A549 (cell line): ENCODE results near the gene SPATA13. TPM values are rescaled to one million over a fixed set of nuclear protein-coding genes. Genes with fewer than 3 reads are reported as not detected.

Experiments used
- ATAC-seq, 2 experiments: fragments of 200-7000 bp in 1 of 2; fragments of >200 bp in 1 of 2; cut with Nextera tagmentation in 1 of 2; cut with Tn5 transposase in 1 of 2; 3 replicates each; pipeline versions ENCODE4 v1.8.0 to v1.9.1; 2018 to 2020; ENCODE audit warnings: mild to moderate bottlenecking in 1 of 2, moderate library complexity in 1 of 2
- CTCF ChIA-PET: fragments of 300-600 bp; sonication (Branson Sonifier 250); formaldehyde crosslinking; extraction: SDS; loops from one replicate; lab custom pipeline; 2021; ENCODE audit warnings: antibody characterized with exemption, inconsistent platforms; lab: Yijun Ruan, JAX
- POLR2A ChIA-PET: fragments of 350-600 bp; formaldehyde crosslinking; extraction: SDS; loops from one replicate; lab custom pipeline; 2021; ENCODE audit warnings: antibody characterized with exemption, inconsistent platforms; lab: Yijun Ruan, JAX
- DNase-seq, 2 experiments: peaks; one replicate each; pipeline versions ENCODE4 v3.0.0 to v3.0.0-alpha.2; 2011 to 2016; ENCODE audit warnings: low read depth in 1 of 2, low spot score in 1 of 2
- FAIRE-seq: peaks from 2 replicates; lab custom pipeline; 2011; peaks lifted over from hg19 to GRCh38; lab: Jason Lieb, UNC
- H3K27ac ChIP-seq, 2 experiments: fragments of >200 bp; sonication (Bioruptor Twin); formaldehyde crosslinking; 3 replicates each; pipeline ENCODE4 v1.5.1; 2016 to 2017
- H3K4me1 ChIP-seq: fragments of >200 bp; sonication (Bioruptor Twin); formaldehyde crosslinking; 3 replicates; pipeline ENCODE4 v1.6.1; 2016
- H3K4me2 ChIP-seq: fragments of >200 bp; sonication (Bioruptor Twin); formaldehyde crosslinking; 3 replicates; pipeline ENCODE4 v1.6.1; 2016
- H3K4me3 ChIP-seq: fragments of >200 bp; sonication (Bioruptor Twin); formaldehyde crosslinking; 3 replicates; pipeline ENCODE4 v1.5.1; 2016
- H3K9me3 ChIP-seq: fragments of >200 bp; sonication (Bioruptor Twin); formaldehyde crosslinking; 3 replicates; pipeline ENCODE4 v1.6.1; 2016
- BCL3 ChIP-seq: fragments of >200 bp; sonication (Bioruptor Twin); formaldehyde crosslinking; IDR thresholded peaks from 3 replicates; pipeline ENCODE4 v1.6.1; 2016
- CBX2 ChIP-seq: fragments of 200-600 bp; sonication (generic); IDR thresholded peaks from 2 replicates; pipeline ENCODE4 v1.6.1; 2016; ENCODE audit warnings: low read depth, mild to moderate bottlenecking, borderline replicate concordance
- E2F6 ChIP-seq: IDR thresholded peaks from 2 replicates; pipeline ENCODE4 v1.6.1; 2012; ENCODE audit warnings: low read depth, borderline replicate concordance
- EHF ChIP-seq: fragments of 250-450 bp; sonication (Bioruptor Pico); IDR thresholded peaks from 2 replicates; pipeline ENCODE4 v1.5.0; 2020; ENCODE audit warnings: mild to moderate bottlenecking
- ESRRA ChIP-seq: fragments of 150-350 bp; IDR thresholded peaks from 2 replicates; pipeline ENCODE4 v1.6.1; 2014; ENCODE audit warnings: mild to moderate bottlenecking, low read length, borderline replicate concordance
- FOSB ChIP-seq: fragments of 250-450 bp; sonication (Bioruptor Pico); IDR thresholded peaks from 2 replicates; pipeline ENCODE4 v1.5.0; 2020; ENCODE audit warnings: mild to moderate bottlenecking, moderate library complexity
- GATA3 ChIP-seq: IDR thresholded peaks from 2 replicates; pipeline ENCODE4 v1.6.1; 2012; ENCODE audit warnings: borderline replicate concordance
- HEYL ChIP-seq: fragments of 250-450 bp; sonication (Bioruptor Pico); IDR thresholded peaks from 2 replicates; pipeline ENCODE4 v1.8.0; 2021; ENCODE audit warnings: mild to moderate bottlenecking, moderate library complexity
- HOXB13 ChIP-seq: fragments of 250-450 bp; sonication (Bioruptor Pico); IDR thresholded peaks from 2 replicates; pipeline ENCODE4 v1.5.0; 2020; ENCODE audit warnings: low read depth, mild to moderate bottlenecking, moderate library complexity
- JUN ChIP-seq, 2 experiments: fragments of >200 bp; sonication (Bioruptor Twin); formaldehyde crosslinking; IDR thresholded peaks; 2 replicates in 1 of 2; 3 replicates in 1 of 2; pipeline ENCODE4 v1.6.1; 2016 to 2017
- JUNB ChIP-seq: fragments of >200 bp; sonication (Bioruptor Twin); formaldehyde crosslinking; IDR thresholded peaks from 2 replicates; pipeline ENCODE4 v1.6.1; 2016
- MAFK ChIP-seq: fragments of 450-650 bp; IDR thresholded peaks from 2 replicates; pipeline ENCODE4 v1.6.1; 2014; ENCODE audit not compliant: partially characterized antibody
- MYC ChIP-seq: IDR thresholded peaks from 2 replicates; pipeline ENCODE4 v1.6.1; 2012; ENCODE audit warnings: mild to moderate bottlenecking, inconsistent platforms, low read length, improper control_type of control experiment, borderline replicate concordance
- NPAS2 ChIP-seq: fragments of 250-450 bp; sonication (Bioruptor Pico); IDR thresholded peaks from 2 replicates; pipeline ENCODE4 v1.8.0; 2022; ENCODE audit warnings: mild to moderate bottlenecking, moderate library complexity, borderline replicate concordance
- POLR2A ChIP-seq: IDR thresholded peaks from 2 replicates; pipeline ENCODE4 v1.6.1; 2012; ENCODE audit warnings: mild to moderate bottlenecking, low read length
- RAD21 ChIP-seq, 2 experiments: fragments of >200 bp in 1 of 2; sonication (Bioruptor Twin) in 1 of 2; formaldehyde crosslinking in 1 of 2; IDR thresholded peaks in 1 of 2; conservative IDR thresholded peaks in 1 of 2; 2 replicates in 1 of 2; 3 replicates in 1 of 2; pipeline ENCODE4 v1.6.1; 2012 to 2018; ENCODE audit warnings: inconsistent platforms in 1 of 2
- REST ChIP-seq: fragments of 200-600 bp; sonication (generic); IDR thresholded peaks from 2 replicates; pipeline ENCODE4 v1.6.1; 2016; ENCODE audit warnings: antibody characterized with exemption, mild to moderate bottlenecking, moderate library complexity
- RNF2 ChIP-seq: fragments of 200-600 bp; sonication (generic); IDR thresholded peaks from 2 replicates; pipeline ENCODE4 v1.6.1; 2016; ENCODE audit warnings: low read depth, mild to moderate bottlenecking, antibody characterized with exemption, moderate library complexity, borderline replicate concordance
- SMC3 ChIP-seq: fragments of >200 bp; sonication (Bioruptor Twin); formaldehyde crosslinking; IDR thresholded peaks from 3 replicates; pipeline ENCODE4 v1.6.1; 2018; ENCODE audit warnings: inconsistent platforms
- TFCP2L1 ChIP-seq: fragments of 250-450 bp; sonication (Bioruptor Pico); IDR thresholded peaks from 2 replicates; pipeline ENCODE4 v1.5.0; 2021; ENCODE audit warnings: mild to moderate bottlenecking
- TP53 ChIP-seq: fragments of 250-450 bp; sonication (Bioruptor Pico); IDR thresholded peaks from 2 replicates; pipeline ENCODE4 v1.5.0; 2021; ENCODE audit warnings: mild to moderate bottlenecking, moderate library complexity
- ZFP36 ChIP-seq: fragments of 450-650 bp; IDR thresholded peaks from 2 replicates; pipeline ENCODE4 v1.6.1; 2014; ENCODE audit warnings: borderline replicate concordance; ENCODE audit not compliant: partially characterized antibody
- WGBS: methylation state at CpG from one replicate; pipeline ENCODE4 v1.1.6; 2017; ENCODE audit errors: missing lambda C conversion rate; 5-methylcytosine and 5-hydroxymethylcytosine counted together
- polyA plus RNA-seq, 4 experiments: library from polyadenylated mRNA; depleted of rRNA in 3 of 4; stranded (reverse); fragments of >200 nt; fragmentation: RNase III in 1 of 4; extraction: RNeasy Plus Mini Kit Qiagen cat#74134 plus additional on column Dnase treatment in 1 of 4; gene quantifications; 2 replicates in 3 of 4; 3 replicates in 1 of 4; pipeline ENCODE4 v1.2.3, GENCODE V29; 2011 to 2017
- TF ChIP-seq, protein P1 (sequence below): fragments of 450-650 bp; IDR thresholded peaks from 2 replicates; pipeline ENCODE4 v1.6.1; 2014; ENCODE audit warnings: antibody characterized with exemption

The SPATA13 gene
- polyA plus RNA-seq, 2 of the 4 experiments (the other 2 are of a cell fraction) = 3.1 to 6.3 TPM

- no peak for FAIRE-seq
- ATAC-seq = no peak
- H3K4me2 ChIP-seq = no peak overlapping the region
- TF ChIP-seq TP53 (CRISPR knock-in tag) (no peak), RAD21 (conservative IDR thresholded peaks at IDR 0.05 in 1 of 2, IDR thresholded peaks at IDR 0.05 in 1 of 2) (no peak), CBX2 (no peak), HOXB13 (CRISPR knock-in tag) (no peak), GATA3 (no peak), POLR2A (no peak), ESRRA (no peak), NPAS2 (no peak)
- ChIA-PET CTCF (interaction anchor here (1.1 kb wide), 1 partner anchor 18 kb away, joined by 3 read pairs; no protein-coding TSS in a partner anchor), POLR2A (no interaction called here)
- peaks cover 12% of the 10 kb centered on the region; the same call in 2 of the 3 replicates for H3K4me1 ChIP-seq
- no peak overlapping the region for H3K27ac ChIP-seq
- H3K9me3 ChIP-seq = no peaks in the 10 kb centered on the region
- WGBS = 87% methylated on average over 20 of the region's 25 CpGs
- no peak for DNase-seq
- H3K4me3 ChIP-seq = no peak overlapping the region
These were observed 111.3 kb downstream of the SPATA13 start for GRCh38 chr13:24271601-24272451.

DNA sequence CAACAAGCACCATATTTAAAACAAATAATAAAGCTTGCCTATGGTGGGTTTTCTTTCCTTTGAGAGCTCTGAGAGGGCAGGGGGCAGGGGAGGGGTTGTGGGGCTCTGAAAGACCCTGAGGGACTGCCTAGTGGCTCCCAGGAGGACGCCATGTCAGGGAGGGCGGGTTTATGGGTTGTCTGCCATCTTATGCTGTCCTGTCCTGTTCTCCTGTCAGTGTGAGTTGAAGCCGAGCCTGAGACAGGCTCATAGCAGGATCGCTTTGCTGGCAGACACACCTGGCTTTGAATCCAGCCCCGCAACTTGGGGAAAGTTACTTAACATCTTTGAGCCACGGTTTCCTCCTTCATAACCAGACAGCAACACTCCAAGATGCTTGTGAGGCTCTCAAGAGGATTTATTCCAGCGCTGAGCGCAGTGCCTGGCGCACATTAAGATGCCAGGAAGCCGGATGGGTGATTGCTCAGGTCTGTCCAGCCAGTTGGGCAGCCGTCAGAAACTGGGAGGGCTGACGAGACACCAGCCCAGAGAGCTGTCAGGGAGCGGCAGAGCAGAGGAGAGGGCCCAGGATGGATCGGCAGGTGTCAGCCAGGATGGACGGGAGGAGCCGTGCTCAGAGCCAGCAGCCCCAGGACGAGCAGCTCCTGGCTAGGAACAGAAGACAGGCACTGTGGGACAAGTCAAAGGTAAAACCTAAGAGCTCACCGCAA, 112.1 kb downstream of the SPATA13 start:
- no peak for TF ChIP-seq RNF2
- TF ChIP-seq JUN (IDR thresholded peaks at IDR 0.05) = no peak
- no peak for TF ChIP-seq MAFK
- no peak for TF ChIP-seq FOSB (CRISPR knock-in tag)
- TF ChIP-seq REST = no peak
- TF ChIP-seq ZFP36 = no peak
- no peak for TF ChIP-seq JUNB
- TF ChIP-seq, protein P1, sequence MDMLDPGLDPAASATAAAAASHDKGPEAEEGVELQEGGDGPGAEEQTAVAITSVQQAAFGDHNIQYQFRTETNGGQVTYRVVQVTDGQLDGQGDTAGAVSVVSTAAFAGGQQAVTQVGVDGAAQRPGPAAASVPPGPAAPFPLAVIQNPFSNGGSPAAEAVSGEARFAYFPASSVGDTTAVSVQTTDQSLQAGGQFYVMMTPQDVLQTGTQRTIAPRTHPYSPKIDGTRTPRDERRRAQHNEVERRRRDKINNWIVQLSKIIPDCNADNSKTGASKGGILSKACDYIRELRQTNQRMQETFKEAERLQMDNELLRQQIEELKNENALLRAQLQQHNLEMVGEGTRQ = no peak
- TF ChIP-seq TFCP2L1 (CRISPR knock-in tag) = no peak
- TF ChIP-seq NPAS2 = no peak
- TF ChIP-seq EHF (CRISPR knock-in tag) = no peak
- TF ChIP-seq E2F6 = no peak
- TF ChIP-seq BCL3 = no peak
- TF ChIP-seq HEYL (CRISPR knock-in tag) = no peak
- TF ChIP-seq HOXB13 (CRISPR knock-in tag) = no peak
- no peak for TF ChIP-seq POLR2A
- TF ChIP-seq MYC = no peak
- no peak for TF ChIP-seq SMC3
- CTCF ChIA-PET = no interaction called here
- FAIRE-seq (no peak), ATAC-seq (no peak), DNase-seq (no peak)
- Histone ChIP-seq H3K4me3 (no peak overlapping the region), H3K27ac (no peak overlapping the region), H3K9me3 (no peaks in the 10 kb centered on the region), H3K4me1 (peaks cover 12% of the 10 kb centered on the region; the same call in 2 of the 3 replicates), H3K4me2 (no peak overlapping the region)
- 91% methylated on average over 16 of the region's 18 CpGs for WGBS
- POLR2A ChIA-PET = no interaction called here
